Hematopoietic multipotent progenitor cell treated with erythropoietin and hydrocortisone succinate and interleukin-3 and kit ligand, for 8 days (in vitro differentiated cells): Measurements from ENCODE around the gene NBEAL2.
"Not testable (repeated sequence)": the region's sequence is repeated elsewhere in the genome, so short reads cannot be mapped to it uniquely, and the experiment has no call there.

Source experiments
- DNase-seq: peaks from one replicate; pipeline ENCODE4 v3.0.0-alpha.2; 2015

Gene NBEAL2

GRCh38 chr3:46946416-46946815 is 33.0 kb upstream of the NBEAL2 start:
- peak; percentile 43 for DNase-seq

GRCh38 chr3:46946856-46947545 is 32.5 kb upstream of the NBEAL2 start:
- DNase-seq, result peak; percentile 88

GRCh38 chr3:46947546-46947901 is 31.9 kb upstream of the NBEAL2 start:
- DNase-seq, result no peak

GRCh38 chr3:46947981-46948791 is 31.3 kb upstream of the NBEAL2 start:
- DNase-seq, result peak; percentile 87

GRCh38 chr3:46948830-46949671 is 30.4 kb upstream of the NBEAL2 start:
- no peak for DNase-seq

GRCh38 chr3:46950177-46950576 is 29.3 kb upstream of the NBEAL2 start:
- DNase-seq, result no peak

- no peak for DNase-seq
These were observed 28.7 kb upstream of the NBEAL2 start for GRCh38 chr3:46950650-46951241.

- DNase-seq, result no peak
These were observed 26.7 kb upstream of the NBEAL2 start for GRCh38 chr3:46952813-46953212.

- no peak for DNase-seq
These were observed 26.0 kb upstream of the NBEAL2 start for GRCh38 chr3:46953234-46954010.

GRCh38 chr3:46954178-46954577 is 25.3 kb upstream of the NBEAL2 start:
- DNase-seq, result no peak

- DNase-seq, result no peak
These were observed 24.3 kb upstream of the NBEAL2 start for GRCh38 chr3:46955157-46955556.

- DNase-seq, result no peak
These were observed 23.6 kb upstream of the NBEAL2 start for GRCh38 chr3:46955801-46956259.

- no peak for DNase-seq
These were observed 22.2 kb upstream of the NBEAL2 start for GRCh38 chr3:46957092-46957820.

- no peak for DNase-seq
These were observed 20.9 kb upstream of the NBEAL2 start for GRCh38 chr3:46958467-46959160.

GRCh38 chr3:46959161-46959511 is 20.3 kb upstream of the NBEAL2 start:
- DNase-seq, result no peak

GRCh38 chr3:46960081-46960701 is 19.3 kb upstream of the NBEAL2 start:
- no peak for DNase-seq

GRCh38 chr3:46960835-46961234 is 18.6 kb upstream of the NBEAL2 start:
- no peak for DNase-seq

- no peak for DNase-seq
These were observed 17.0 kb upstream of the NBEAL2 start for GRCh38 chr3:46962427-46962826.

- DNase-seq, result no peak
These were observed 16.5 kb upstream of the NBEAL2 start for GRCh38 chr3:46962990-46963389.

- DNase-seq, result not testable (repeated sequence)
These were observed 15.4 kb upstream of the NBEAL2 start for GRCh38 chr3:46964038-46964590.
